Measurements from ENCODE around the gene THSD4. TPM values are rescaled to one million over a fixed set of nuclear protein-coding genes. Genes with fewer than 3 reads are reported as not detected.

THSD4 gene
- total and polyA plus RNA-seq, 2 of the 8 experiments (the other 6 are each of a cell fraction or from before 2014, with no cell fraction given) = 2.5 to 6.2 TPM

GRCh38 chr15:71596672-71597071 lies 481.4 kb downstream of the THSD4 start:
- Histone ChIP-seq H3K79me2 (ENCODE audit: control insufficient read depth in 1 of 2, insufficient read depth in 2 of 2, low read length in 2 of 2) (no peaks in the 10 kb centered on the region), H3K27ac (ENCODE audit: low read depth, low read length) (no peak overlapping the region), H4K5ac (ENCODE audit: insufficient read length, low read depth, low read length) (no peak overlapping the region), H3K18ac (ENCODE audit: extremely low read depth, low read length) (no peak overlapping the region), H2BK20ac (ENCODE audit: low read length) (no peak overlapping the region), H4K91ac (replicated peaks; ENCODE audit: insufficient read length, low read length) (no peak overlapping the region), H3K27me3 (replicated peaks in 1 of 4; ENCODE audit: control insufficient read depth in 3 of 4, extremely low read depth in 1 of 4, insufficient read depth in 3 of 4, low read length in 3 of 4) (no peaks in the 10 kb centered on the region), H3K9me3 (ENCODE audit: insufficient read depth in 2 of 2, low read depth in 1 of 2, low read length in 1 of 2) (peaks cover 2 to 4% of the 10 kb centered on the region in 2 experiments; a peak in 1 of 4 replicates), H3K14ac (ENCODE audit: insufficient read length) (no peak overlapping the region), H3K4ac (replicated peaks; ENCODE audit: insufficient read length, low read depth, low read length) (no peak overlapping the region), H3K9ac (replicated peaks in 1 of 4; ENCODE audit: extremely low read depth in 1 of 4, low read depth in 3 of 4, low read length in 3 of 4) (no peak overlapping the region), H2AFZ (ENCODE audit: low read length) (no peak overlapping the region), H3K36me3 (ENCODE audit: control insufficient read depth in 2 of 4, insufficient read depth in 4 of 4, low read length in 3 of 4) (no peaks in the 10 kb centered on the region), H2BK12ac (ENCODE audit: low read depth, low read length) (no peak overlapping the region), H3K4me2 (ENCODE audit: insufficient read depth in 1 of 2, low read depth in 2 of 2, low read length in 2 of 2) (no peak overlapping the region), H3K79me1 (ENCODE audit: low read depth, low read length) (no peaks in the 10 kb centered on the region), H3K4me3 (ENCODE audit: extremely low read depth in 1 of 4, insufficient read depth in 2 of 4, low read depth in 3 of 4, low read length in 4 of 4) (no peak overlapping the region), H3K4me1 (replicated peaks in 1 of 4; ENCODE audit: control insufficient read depth in 3 of 4, insufficient read depth in 4 of 4, low read length in 3 of 4) (peaks cover 0 to 4% (median 2%) of the 10 kb centered on the region in 4 experiments; a peak in 1 of 7 replicates), H3K56ac (replicated peaks; ENCODE audit: insufficient read length, low read depth, low read length) (no peak overlapping the region), H3K23me2 (ENCODE audit: low read depth, low read length) (no peaks in the 10 kb centered on the region), H2BK5ac (ENCODE audit: low read depth, low read length) (no peak overlapping the region; the same call in 1 of the 2 replicates), H3K23ac (ENCODE audit: insufficient read length) (no peak overlapping the region), H4K20me1 (replicated peaks in 1 of 2; ENCODE audit: control insufficient read depth in 1 of 2, insufficient read depth in 2 of 2, low read length in 2 of 2) (no peaks in the 10 kb centered on the region), H2AK5ac (ENCODE audit: low read depth, low read length) (no peak overlapping the region), H2BK15ac (ENCODE audit: low read length) (no peak overlapping the region), H4K8ac (ENCODE audit: extremely low read depth, insufficient read depth, low read length) (no peak overlapping the region), H2BK120ac (replicated peaks; ENCODE audit: low read depth, low read length) (no peak overlapping the region)
- TF ChIP-seq EP300 (IDR thresholded peaks at IDR 0.05; ENCODE audit: borderline replicate concordance in 1 of 2, low read depth in 2 of 2, low read length in 2 of 2) (peak in 1 of 2 experiments; percentile 53; a peak in 1 of 3 replicates), PHF8 (conservative IDR thresholded peaks at IDR 0.05; ENCODE audit: low read depth, low read length) (no peak)
- WGBS, 2 experiments (ENCODE audit: extremely low coverage in 1 of 2, insufficient coverage in 1 of 2, insufficient read length in 1 of 2, insufficient replicate concordance in 2 of 2, low coverage in 1 of 2, low lambda C conversion rate in 2 of 2, missing lambda C conversion rate in 1 of 2) = 72% methylated on average over 4 of the region's 4 CpGs; no CpG with 5 or more reads in 1 of the 2 experiments
- FAIRE-seq (peak; percentile 7), DNase-seq (ENCODE audit: low read depth in 1 of 2, low spot score in 2 of 2) (no peak)
- ChIA-PET CTCF (ENCODE audit: partially characterized antibody) (interaction anchor here (0.8 to 3.5 kb wide), 4 partner anchors 10 to 33 kb away, joined by 3 to 29 read pairs (median 4); no protein-coding TSS in a partner anchor), POLR2A (ENCODE audit: partially characterized antibody) (no interaction called here)

Data from H1 (cell line).